GM19099 (cell line): Measurements from ENCODE around the gene SHC1.

ENCODE experiments used
- POLR2A ChIP-seq: IDR thresholded peaks from 3 replicates; pipeline ENCODE4 v1.6.1; 2011; ENCODE audit warnings: low read depth; ENCODE audit not compliant: insufficient read length; ENCODE audit errors: extremely low read depth

SHC1 gene, protein sequence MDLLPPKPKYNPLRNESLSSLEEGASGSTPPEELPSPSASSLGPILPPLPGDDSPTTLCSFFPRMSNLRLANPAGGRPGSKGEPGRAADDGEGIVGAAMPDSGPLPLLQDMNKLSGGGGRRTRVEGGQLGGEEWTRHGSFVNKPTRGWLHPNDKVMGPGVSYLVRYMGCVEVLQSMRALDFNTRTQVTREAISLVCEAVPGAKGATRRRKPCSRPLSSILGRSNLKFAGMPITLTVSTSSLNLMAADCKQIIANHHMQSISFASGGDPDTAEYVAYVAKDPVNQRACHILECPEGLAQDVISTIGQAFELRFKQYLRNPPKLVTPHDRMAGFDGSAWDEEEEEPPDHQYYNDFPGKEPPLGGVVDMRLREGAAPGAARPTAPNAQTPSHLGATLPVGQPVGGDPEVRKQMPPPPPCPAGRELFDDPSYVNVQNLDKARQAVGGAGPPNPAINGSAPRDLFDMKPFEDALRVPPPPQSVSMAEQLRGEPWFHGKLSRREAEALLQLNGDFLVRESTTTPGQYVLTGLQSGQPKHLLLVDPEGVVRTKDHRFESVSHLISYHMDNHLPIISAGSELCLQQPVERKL

DNA sequence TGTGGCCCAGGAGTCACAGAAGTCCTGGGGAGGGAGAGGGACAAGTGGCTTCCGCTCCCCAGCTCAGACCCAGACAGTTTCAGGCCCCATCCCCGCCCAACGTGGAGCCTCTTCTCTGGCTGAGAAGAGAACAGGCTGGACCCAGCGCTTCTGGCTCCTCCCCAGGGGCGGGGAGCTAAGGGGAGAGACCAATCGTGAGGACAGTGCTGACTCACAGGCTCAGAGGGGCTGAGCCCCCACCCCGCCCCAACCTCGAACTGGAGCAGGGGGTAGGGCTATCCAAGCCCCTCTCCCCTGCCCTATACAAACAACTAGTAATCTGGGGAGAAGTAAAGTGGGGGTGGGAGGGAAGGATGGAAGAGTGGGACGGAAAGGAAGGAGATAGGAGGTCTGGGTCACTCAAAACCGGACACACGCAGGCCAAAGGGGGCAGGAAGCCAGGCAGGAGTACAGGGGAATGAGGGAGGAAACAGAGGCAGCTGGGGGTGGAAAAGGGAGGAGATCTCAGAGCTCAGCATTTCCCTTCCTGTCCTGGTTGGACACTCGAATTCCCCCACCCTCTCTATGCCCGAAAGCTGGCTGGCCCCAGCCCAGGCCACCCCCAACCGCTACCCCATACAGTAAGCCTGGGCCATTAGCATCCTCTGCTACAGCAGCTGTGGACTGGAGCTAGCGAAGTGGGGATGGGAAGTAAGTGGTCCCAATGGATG, at the start of gene SHC1:
Gene SHC1 (minus strand): TSS at position 117 of the 710 bp plus-strand sequence. CDS start 221 bp downstream, outside the sequence.
- peak; percentile 45 for TF ChIP-seq POLR2A

DNA sequence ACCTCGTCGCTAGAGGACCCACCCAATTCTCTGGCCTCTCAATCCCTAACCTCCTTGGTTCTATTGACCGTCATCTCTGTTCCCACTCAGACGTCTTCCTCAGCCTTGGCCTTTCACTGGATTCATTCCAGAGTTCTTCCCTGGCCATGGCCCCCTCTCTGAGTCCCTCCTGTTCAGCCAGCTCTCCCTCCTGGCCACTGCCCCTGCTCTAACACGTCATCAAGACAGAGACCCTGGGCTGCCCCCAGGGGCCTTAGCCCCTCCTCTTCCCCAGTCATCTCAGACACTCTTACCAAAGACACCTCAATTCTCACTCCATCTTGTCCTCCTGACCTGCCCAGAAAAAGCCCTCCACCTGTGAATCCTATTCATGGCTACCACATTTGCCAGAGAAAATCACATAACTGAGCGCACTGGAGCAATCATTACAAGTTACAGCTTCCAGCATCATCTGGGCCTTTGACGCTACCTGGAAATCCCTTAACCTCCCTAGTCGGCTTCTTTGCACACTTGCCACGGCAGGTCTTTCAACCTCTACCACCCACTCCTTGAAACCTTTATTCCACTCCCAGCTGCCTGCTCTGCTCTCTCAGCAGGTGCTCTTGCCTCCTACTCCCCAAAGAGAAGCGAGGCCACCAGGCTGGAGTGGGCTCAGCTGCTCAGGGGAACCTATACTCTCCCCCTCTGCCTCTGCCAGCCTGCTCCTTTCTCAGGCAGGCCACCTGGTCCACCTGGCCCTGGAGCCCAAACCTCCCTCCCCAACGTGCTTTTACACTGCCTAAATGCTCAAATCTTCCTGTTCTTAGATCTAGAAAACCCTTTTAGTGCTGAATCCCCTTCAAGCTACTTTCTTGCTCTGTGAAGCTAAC, 49.1 kb upstream of the SHC1 start:
- TF ChIP-seq POLR2A = no peak

DNA sequence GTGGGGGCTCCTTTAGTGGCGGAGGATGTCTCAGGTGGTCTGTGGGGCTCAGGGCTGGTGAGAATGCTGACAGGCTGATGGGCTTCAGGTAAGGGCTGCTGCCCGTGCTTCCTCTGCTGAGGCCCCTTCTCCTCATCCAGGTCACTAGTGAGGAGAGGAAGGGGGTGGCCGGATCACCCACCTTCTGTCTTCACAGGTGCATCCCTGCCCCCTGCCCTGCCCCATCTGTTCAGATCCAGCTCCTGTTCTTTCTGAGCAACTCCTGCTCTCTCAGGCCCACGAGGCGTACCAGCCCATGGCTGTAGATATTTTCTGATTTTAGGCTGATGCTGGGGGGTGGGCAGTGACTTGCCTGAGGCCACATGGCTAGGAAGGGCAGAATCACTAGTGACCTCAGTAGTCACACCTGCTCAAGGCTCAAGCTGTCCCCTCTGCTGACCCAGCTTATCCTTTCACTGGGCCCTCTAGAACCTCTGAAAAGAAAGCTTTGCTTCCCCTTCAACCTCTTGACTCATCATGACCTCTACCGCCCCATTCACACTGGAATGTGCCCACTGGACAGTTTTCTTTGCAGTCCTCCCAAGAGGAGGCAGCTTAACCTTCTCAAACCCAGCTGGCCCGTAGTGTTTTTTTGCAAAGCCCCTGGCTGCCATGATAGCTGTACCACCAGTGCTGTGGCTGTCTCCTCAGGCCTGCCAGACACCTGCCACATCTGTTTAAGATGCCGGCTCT, 48.2 kb upstream of the SHC1 start:
- no peak for TF ChIP-seq POLR2A

DNA sequence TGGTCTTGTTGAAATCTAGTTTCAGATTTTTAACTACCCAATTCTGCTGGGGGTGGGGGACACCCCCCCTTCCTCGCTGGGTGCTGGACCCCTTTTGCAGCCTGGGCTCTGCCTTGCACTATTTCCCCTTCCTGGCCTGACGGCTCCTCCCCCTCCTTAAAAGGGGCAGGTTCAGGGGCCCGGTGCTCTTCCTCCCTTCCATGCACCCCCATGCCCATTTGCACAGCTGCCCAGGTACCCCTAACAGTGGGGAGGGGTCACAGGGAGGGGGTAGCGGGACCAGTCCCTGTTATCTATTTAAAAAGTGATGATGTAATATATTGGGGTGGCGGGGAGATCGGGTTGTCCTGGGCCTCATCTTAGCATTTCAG, 47.4 kb upstream of the SHC1 start:
- no peak for TF ChIP-seq POLR2A

DNA sequence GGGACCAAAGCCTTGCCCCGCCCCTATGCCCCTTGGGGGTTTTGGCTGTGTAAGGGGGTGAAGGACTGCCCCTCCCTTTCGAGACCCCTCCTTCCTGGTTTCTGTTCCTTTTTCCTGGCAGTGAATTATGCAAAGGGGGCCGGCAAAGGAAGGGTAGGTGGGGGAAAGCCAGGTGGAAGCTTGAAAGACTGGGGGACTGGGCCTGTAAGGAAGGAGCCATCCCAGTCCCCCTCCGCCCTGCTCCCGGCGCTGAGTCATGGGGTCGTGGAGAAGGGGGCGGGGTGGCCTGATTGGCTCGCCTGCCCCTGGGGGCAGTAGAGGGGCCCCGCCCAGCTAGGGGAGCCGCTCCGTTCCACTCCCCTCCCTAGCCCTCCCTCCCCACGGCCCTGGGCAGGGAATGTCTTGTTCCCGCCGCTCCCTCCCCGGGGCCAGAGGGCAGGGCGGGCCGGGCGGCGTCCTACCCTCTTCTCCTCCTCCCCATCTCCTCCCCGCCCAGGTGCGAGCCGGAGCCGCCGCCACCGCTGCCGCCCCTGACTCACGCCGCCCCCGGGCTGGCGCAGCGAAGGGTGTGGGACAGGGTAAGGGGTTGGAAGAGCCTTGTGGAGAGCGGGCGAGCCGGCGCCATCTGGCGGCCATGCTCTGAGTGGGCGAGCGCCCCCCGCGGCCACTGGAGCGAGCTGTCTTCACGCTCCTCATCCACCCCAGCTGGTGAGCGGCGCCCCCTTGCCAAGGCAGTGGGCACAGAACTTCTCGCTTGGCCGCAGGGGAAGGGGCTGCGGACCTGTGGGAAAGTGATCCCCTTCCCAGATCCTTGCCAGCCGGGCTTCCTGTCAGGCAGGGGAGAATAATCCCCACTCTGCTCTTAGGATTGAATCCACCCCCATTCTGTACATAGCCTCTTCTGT, 46.7 kb upstream of the SHC1 start:
- peak; percentile 61 for TF ChIP-seq POLR2A

DNA sequence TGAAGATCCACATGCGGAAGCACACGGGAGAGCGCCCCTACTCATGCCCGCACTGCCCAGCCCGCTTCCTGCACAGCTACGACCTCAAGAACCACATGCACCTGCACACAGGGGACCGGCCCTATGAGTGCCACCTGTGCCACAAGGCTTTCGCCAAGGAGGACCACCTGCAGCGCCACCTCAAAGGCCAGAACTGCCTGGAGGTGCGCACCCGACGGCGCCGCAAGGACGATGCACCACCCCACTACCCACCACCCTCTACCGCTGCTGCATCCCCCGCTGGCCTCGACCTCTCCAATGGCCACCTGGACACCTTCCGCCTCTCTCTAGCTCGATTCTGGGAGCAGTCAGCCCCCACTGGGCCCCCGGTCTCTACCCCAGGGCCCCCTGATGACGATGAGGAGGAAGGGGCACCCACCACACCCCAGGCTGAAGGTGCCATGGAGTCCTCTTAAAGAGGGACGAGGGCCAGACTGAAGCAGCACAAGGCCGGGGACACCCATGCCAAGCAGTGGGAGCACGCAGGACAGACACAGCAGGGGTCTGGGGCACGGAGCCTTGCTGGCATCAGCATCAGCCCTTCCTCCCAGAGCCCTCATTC, 45.8 kb upstream of the SHC1 start:
- no peak for TF ChIP-seq POLR2A

DNA sequence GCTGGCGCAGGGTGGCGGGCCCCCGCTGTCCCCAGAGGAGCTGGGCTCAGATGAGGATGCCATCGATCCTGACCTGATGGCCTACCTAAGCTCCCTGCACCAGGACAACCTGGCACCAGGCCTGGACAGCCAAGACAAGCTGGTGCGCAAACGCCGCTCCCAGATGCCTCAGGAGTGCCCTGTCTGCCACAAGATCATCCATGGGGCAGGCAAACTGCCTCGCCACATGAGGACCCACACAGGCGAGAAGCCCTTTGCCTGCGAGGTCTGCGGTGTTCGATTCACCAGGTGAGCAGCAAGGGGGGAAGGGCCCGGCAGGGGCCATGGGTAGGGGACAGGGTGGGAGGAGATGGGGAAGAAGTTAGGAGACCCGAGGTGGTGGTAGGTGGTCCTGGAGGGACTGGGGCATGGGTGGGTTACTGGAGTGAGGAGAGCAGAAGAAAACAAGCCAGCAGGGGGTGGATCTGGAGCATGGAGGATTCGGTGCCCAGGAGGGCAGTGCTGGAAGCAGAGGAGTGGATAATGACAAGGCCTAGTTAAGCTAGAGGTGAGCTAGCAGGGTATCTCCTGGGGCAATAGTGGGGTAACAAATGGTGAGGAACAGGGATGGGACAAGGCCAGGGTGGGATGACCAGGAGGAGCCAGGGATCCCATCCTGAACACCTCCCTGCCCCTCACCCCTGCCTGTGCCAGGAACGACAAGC, 45.1 kb upstream of the SHC1 start:
- TF ChIP-seq POLR2A = no peak

DNA sequence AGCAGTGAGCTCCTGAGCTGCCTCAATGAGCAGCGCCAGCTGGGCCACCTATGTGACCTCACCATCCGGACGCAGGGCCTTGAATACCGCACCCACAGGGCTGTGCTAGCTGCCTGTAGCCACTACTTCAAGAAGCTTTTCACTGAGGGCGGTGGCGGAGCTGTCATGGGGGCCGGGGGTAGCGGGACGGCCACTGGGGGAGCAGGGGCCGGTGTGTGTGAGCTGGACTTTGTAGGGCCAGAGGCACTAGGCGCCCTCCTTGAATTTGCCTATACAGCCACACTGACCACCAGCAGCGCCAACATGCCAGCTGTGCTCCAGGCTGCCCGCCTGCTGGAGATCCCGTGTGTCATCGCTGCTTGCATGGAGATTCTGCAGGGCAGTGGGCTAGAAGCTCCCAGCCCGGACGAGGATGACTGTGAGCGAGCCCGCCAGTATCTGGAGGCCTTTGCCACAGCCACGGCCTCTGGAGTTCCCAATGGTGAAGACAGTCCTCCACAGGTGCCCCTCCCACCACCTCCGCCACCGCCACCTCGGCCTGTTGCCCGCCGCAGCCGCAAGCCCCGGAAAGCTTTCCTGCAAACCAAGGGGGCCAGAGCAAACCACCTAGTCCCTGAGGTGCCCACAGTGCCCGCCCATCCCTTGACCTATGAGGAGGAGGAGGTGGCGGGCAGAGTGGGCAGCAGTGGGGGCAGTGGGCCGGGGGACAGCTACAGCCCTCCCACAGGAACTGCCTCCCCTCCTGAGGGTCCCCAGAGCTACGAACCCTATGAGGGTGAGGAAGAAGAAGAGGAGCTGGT, 44.4 kb upstream of the SHC1 start:
- TF ChIP-seq POLR2A = no peak

DNA sequence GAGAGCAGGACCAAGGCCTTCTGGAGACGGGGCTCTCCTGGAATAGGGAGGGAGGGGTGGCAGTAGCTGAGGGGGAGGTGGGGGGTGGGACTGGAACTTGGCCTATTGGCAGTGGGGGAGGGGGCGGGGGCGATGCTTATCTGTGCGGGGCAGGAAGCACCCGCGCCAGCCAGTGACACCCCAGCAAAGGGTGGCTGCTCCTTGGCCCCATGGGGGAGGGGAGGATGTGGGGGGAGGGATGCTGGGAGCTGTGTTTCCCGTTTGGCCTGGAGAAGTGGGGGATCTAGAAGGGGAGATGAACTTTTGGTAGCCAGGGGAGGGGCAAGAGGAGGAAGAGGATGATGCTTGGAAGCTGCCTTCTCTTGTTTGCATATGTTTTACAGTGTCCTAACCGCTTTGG, 43.1 kb upstream of the SHC1 start:
- no peak for TF ChIP-seq POLR2A

DNA sequence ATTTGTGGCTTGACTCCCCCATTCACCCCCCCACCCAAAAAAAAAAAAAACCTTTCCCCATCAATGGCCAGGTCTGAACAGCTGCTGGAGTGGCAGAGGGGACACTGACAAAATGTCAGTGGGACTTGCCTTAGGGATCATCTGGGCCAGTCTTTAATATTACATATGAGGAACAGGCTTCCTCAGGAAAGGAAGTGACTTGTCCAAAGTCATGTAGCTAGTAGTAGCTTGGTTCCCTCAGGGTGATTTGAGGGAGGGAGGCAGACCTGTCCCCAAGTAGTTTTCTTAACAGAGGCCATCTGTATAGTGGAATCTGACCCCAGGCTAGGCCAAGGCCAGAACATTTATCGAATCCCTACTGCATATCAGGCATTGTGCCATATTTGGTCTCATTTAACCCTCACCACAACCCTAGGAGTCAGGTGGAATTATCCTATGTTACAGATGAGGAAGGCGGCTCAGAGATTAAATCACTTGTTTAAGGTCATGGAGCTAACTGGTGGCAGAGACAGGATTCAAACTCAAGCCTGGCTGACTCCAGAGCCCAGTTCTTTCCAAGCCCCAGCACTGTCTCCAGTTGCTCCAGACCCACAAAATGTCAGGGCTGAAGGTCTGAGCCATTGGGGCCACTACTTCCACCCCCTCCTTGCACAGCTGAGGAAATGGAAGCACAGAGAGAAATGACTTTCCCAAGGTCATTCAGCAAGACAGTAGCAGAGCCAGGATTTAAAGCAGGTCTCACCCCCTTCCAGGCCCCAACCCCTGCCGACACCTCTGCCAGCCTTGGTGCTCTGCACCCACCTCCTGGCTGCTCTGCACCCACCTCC, 42.4 kb upstream of the SHC1 start:
- TF ChIP-seq POLR2A = no peak
